K562 (cell line): ENCODE data around the gene SUFU. TPM values are rescaled to one million over a fixed set of nuclear protein-coding genes. Genes with fewer than 3 reads are reported as not detected.

Source experiments
- CBFA2T3 ChIP-seq: fragments of 450-650 bp; IDR thresholded peaks from 2 replicates; pipeline ENCODE4 v1.6.1; 2017
- CEBPZ ChIP-seq: fragments of 150-350 bp; IDR thresholded peaks from 2 replicates; pipeline ENCODE4 v1.6.1; 2014; ENCODE audit warnings: low read depth, mild to moderate bottlenecking, low read length, borderline replicate concordance
- DACH1 ChIP-seq: fragments of 450-650 bp; IDR thresholded peaks from 2 replicates; pipeline ENCODE4 v1.6.1; 2018; ENCODE audit not compliant: partially characterized antibody
- E2F5 ChIP-seq: sonication (generic); formaldehyde crosslinking; IDR thresholded peaks from 2 replicates; pipeline ENCODE4 v1.8.0; 2022; ENCODE audit warnings: mild to moderate bottlenecking, missing genetic modification reagents
- HDAC6 ChIP-seq: IDR thresholded peaks from 2 replicates; pipeline ENCODE4 v1.6.1; 2012; ENCODE audit warnings: low read depth, mild to moderate bottlenecking, control low read depth, inconsistent platforms, low read length, moderate library complexity
- HNRNPK ChIP-seq: fragments of 200-400 bp; formaldehyde crosslinking; IDR thresholded peaks from one replicate; pipeline ENCODE4 v1.6.1; 2018; ENCODE audit warnings: mild to moderate bottlenecking, low read depth, low read length; ENCODE audit not compliant: poor library complexity, severe bottlenecking
- MECOM ChIP-seq: fragments of 250-450 bp; sonication (Bioruptor Pico); IDR thresholded peaks from 2 replicates; pipeline ENCODE4 v1.8.0; 2022; ENCODE audit warnings: inconsistent platforms
- NCOA6 ChIP-seq: fragments of 450-650 bp; IDR thresholded peaks from 2 replicates; pipeline ENCODE4 v1.6.1; 2017; ENCODE audit warnings: mild to moderate bottlenecking
- NCOR1 ChIP-seq: fragments of 450-650 bp; IDR thresholded peaks from 2 replicates; pipeline ENCODE4 v1.6.1; 2016; ENCODE audit warnings: mild to moderate bottlenecking, moderate library complexity
- POLR2AphosphoS5 ChIP-seq: IDR thresholded peaks from 2 replicates; pipeline ENCODE4 v1.6.1; 2011; ENCODE audit warnings: mild to moderate bottlenecking, low read depth, low read length, moderate library complexity; ENCODE audit not compliant: control insufficient read depth, insufficient read depth
- SMAD3 ChIP-seq: fragments of 450-650 bp; formaldehyde crosslinking; conservative IDR thresholded peaks from 2 replicates; pipeline ENCODE4 v1.4.0; 2020; ENCODE audit warnings: mild to moderate bottlenecking
- SNAPC5 ChIP-seq: fragments of 250-450 bp; sonication (Bioruptor Pico); IDR thresholded peaks from 2 replicates; pipeline ENCODE4 v1.8.0; 2021; ENCODE audit warnings: moderate library complexity, mild to moderate bottlenecking, inconsistent platforms
- SP1 ChIP-seq: sonication (generic); formaldehyde crosslinking; IDR thresholded peaks from 2 replicates; pipeline ENCODE4 v1.8.1; 2022; ENCODE audit warnings: mild to moderate bottlenecking, missing genetic modification reagents
- TCF7L2 ChIP-seq: fragments of 150-350 bp; IDR thresholded peaks from 2 replicates; pipeline ENCODE4 v1.6.1; 2016; ENCODE audit warnings: low read depth, mild to moderate bottlenecking, low read length, moderate library complexity
- UBTF ChIP-seq, 2 experiments: IDR thresholded peaks; 2 replicates each; pipeline ENCODE4 v1.6.1; 2012; ENCODE audit warnings: improper control_type of control experiment in 2 of 2, low read depth in 2 of 2, low read length in 2 of 2, borderline replicate concordance in 1 of 2
- WHSC1 ChIP-seq: IDR thresholded peaks from one replicate; pipeline ENCODE4 v1.6.1; 2012; ENCODE audit warnings: low read length, control low read depth, inconsistent platforms
- ZFP1 ChIP-seq: fragments of 450-650 bp; formaldehyde crosslinking; IDR thresholded peaks from 2 replicates; pipeline ENCODE4 v1.4.0; 2020; ENCODE audit warnings: mild to moderate bottlenecking, mixed read lengths
- ZNF3 ChIP-seq: fragments of 250-450 bp; sonication (Bioruptor Pico); IDR thresholded peaks from 2 replicates; pipeline ENCODE4 v1.5.0; 2021; ENCODE audit warnings: mild to moderate bottlenecking, moderate library complexity
- ZNF512 ChIP-seq: IDR thresholded peaks from 2 replicates; pipeline ENCODE4 v1.6.1; 2016; ENCODE audit warnings: missing genetic modification characterization, missing compliant biosample characterization
- ZNF764 ChIP-seq: fragments of 250-450 bp; sonication (Bioruptor Pico); IDR thresholded peaks from 2 replicates; pipeline ENCODE4 v1.4.0; 2020; ENCODE audit warnings: low read depth, mild to moderate bottlenecking, moderate library complexity
- polyA plus RNA-seq, 8 experiments: library from polyadenylated mRNA; depleted of rRNA in 4 of 8; stranded (reverse) in 5 of 8; unstranded in 3 of 8; fragments of >200 nt; fragmentation: Nextera tagmentation in 2 of 8; fragmentation: Illumina TruSeq in 1 of 8; extraction: Ambion mirVana in 2 of 8; extraction: Trizol in 1 of 8; gene quantifications; 2 replicates each; pipeline versions ENCODE4 v1.2.1 to v1.2.3, GENCODE V29; 2011 to 2014; ENCODE audit warnings: inconsistent platforms in 1 of 8, missing spikeins in 1 of 8
- total RNA-seq, 7 experiments: library from RNA; depleted of rRNA in 6 of 7; stranded (reverse); fragments of >200 nt in 6 of 7; fragmentation: Illumina TruSeq in 2 of 7; extraction: Trizol in 2 of 7; gene quantifications; 2 replicates each; pipeline versions ENCODE4 v1.2.1 to v1.2.3, GENCODE V29; 2011 to 2021; ENCODE audit warnings: low replicate concordance in 1 of 7

Gene SUFU
- total and polyA plus RNA-seq, 9 of the 15 experiments (the other 6 are each of a cell fraction or from before 2014, with no cell fraction given): 0.59 to 6.3 (median 0.82) TPM

GRCh38 chr10:102502337-102503151 lies 1.2 kb upstream of the SUFU start, which contains the start of gene ACTR1A (continued):
- TF ChIP-seq SMAD3 (CRISPR knock-in tag) (0 out of 2 replicates have a peak, but pooled peaks have one; percentile 32), HNRNPK (no peak), NCOA6 (no peak), NCOR1 (no peak), ZNF764 (CRISPR knock-in tag) (no peak), E2F5 (CRISPR knock-in tag) (no peak), CBFA2T3 (no peak), HDAC6 (no peak), TCF7L2 (no peak), CEBPZ (no peak), DACH1 (no peak), WHSC1 (no peak), ZNF512 (no peak), ZFP1 (CRISPR knock-in tag) (no peak), SP1 (CRISPR knock-in tag) (peak; percentile 4; the same call in 1 of the 2 replicates), UBTF (IDR thresholded peaks at IDR 0.05; ENCODE audit: borderline replicate concordance in 1 of 2, low read depth in 2 of 2, low read length in 2 of 2) (no peak), POLR2AphosphoS5 (peak; percentile 61; the same call in 1 of the 2 replicates), ZNF3 (no peak), MECOM (no peak), SNAPC5 (no peak)
